Measurements from ENCODE around the gene PLEKHM3.

PLEKHM3 gene

GRCh38 chr2:207847098-207847806 lies 178.1 kb downstream of the PLEKHM3 start:
- no peak for DNase-seq

GRCh38 chr2:207845202-207845864 lies 180.0 kb downstream of the PLEKHM3 start:
- no peak for DNase-seq

GRCh38 chr2:207844648-207845047 lies 180.7 kb downstream of the PLEKHM3 start:
- no peak for DNase-seq

- DNase-seq, result no peak
Observed at GRCh38 chr2:207840101-207840500, 185.2 kb downstream of the PLEKHM3 start.

GRCh38 chr2:207839575-207839974 lies 185.8 kb downstream of the PLEKHM3 start:
- no peak for DNase-seq

GRCh38 chr2:207839028-207839427 lies 186.3 kb downstream of the PLEKHM3 start:
- no peak for DNase-seq

GRCh38 chr2:207836521-207837133 lies 188.7 kb downstream of the PLEKHM3 start:
- DNase-seq, result peak; percentile 64

- no peak for DNase-seq
Observed at GRCh38 chr2:207835805-207836204, 189.5 kb downstream of the PLEKHM3 start.

- DNase-seq, result peak; percentile 33
Observed at GRCh38 chr2:207833251-207833751, 192.0 kb downstream of the PLEKHM3 start.

GRCh38 chr2:207831584-207832248 lies 193.6 kb downstream of the PLEKHM3 start:
- DNase-seq, result no peak

- DNase-seq, result no peak
Observed at GRCh38 chr2:207830778-207831438, 194.4 kb downstream of the PLEKHM3 start.

GRCh38 chr2:207828361-207829057 lies 196.8 kb downstream of the PLEKHM3 start:
- no peak for DNase-seq

- no peak for DNase-seq
Observed at GRCh38 chr2:207825978-207826377, 199.3 kb downstream of the PLEKHM3 start.

- DNase-seq, result no peak
Observed at GRCh38 chr2:207825045-207825954, 200.0 kb downstream of the PLEKHM3 start.

GRCh38 chr2:207823865-207824264 lies 201.5 kb downstream of the PLEKHM3 start:
- DNase-seq, result no peak

GRCh38 chr2:207819839-207820784 lies 205.2 kb downstream of the PLEKHM3 start:
- DNase-seq, result no peak

- no peak for DNase-seq
Observed at GRCh38 chr2:207819021-207819797, 206.1 kb downstream of the PLEKHM3 start.

GRCh38 chr2:207816546-207816945 lies 208.8 kb downstream of the PLEKHM3 start:
- no peak for DNase-seq

GRCh38 chr2:207815254-207815653 lies 210.1 kb downstream of the PLEKHM3 start:
- no peak for DNase-seq

All from OCI-M1 (cell line).